Aorta (tissue), 5 donors: ENCODE results near the gene MAGED1. TPM values are rescaled to one million over a fixed set of nuclear protein-coding genes. Genes with fewer than 3 reads are reported as not detected.

Experiments used
- ATAC-seq: fragments of 200-7000 bp; cut with Tn5 transposase; one replicate; pipeline ENCODE4 v1.9.1; 2022; ENCODE audit warnings: moderate library complexity; ENCODE audit not compliant: low FRiP score
- DNase-seq, 2 donors: peaks; one replicate each; pipeline ENCODE4 v3.0.0-alpha.2; 2020
- H3K27ac ChIP-seq, 2 donors: one replicate each; pipeline ENCODE4 v1.5.1; 2013; ENCODE audit warnings: low read length in 2 of 2, mild to moderate bottlenecking in 2 of 2, moderate library complexity in 2 of 2, control low read depth in 1 of 2, inconsistent platforms in 1 of 2, low read depth in 1 of 2
- H3K27me3 ChIP-seq, 2 donors: one replicate each; pipeline ENCODE4 v1.6.1; 2013; ENCODE audit warnings: control low read depth in 1 of 2, low read length in 1 of 2, mild to moderate bottlenecking in 1 of 2, moderate library complexity in 1 of 2; ENCODE audit not compliant: insufficient read depth in 2 of 2, control insufficient read depth in 1 of 2
- H3K36me3 ChIP-seq, 2 donors: one replicate each; pipeline ENCODE4 v1.6.1; 2013; ENCODE audit warnings: control low read depth in 1 of 2, low read length in 1 of 2, mild to moderate bottlenecking in 1 of 2; ENCODE audit not compliant: insufficient read depth in 2 of 2, control insufficient read depth in 1 of 2
- H3K4me1 ChIP-seq, 2 donors: one replicate each; pipeline ENCODE4 v1.6.1; 2013; ENCODE audit warnings: low read length in 2 of 2, control low read depth in 1 of 2, mild to moderate bottlenecking in 1 of 2, moderate library complexity in 1 of 2; ENCODE audit not compliant: insufficient read depth in 2 of 2, control insufficient read depth in 1 of 2
- H3K4me3 ChIP-seq, 2 donors: one replicate each; pipeline ENCODE4 v1.5.1; 2013; ENCODE audit warnings: low read length in 2 of 2, control low read depth in 1 of 2, mild to moderate bottlenecking in 1 of 2
- H3K9me3 ChIP-seq: one replicate; pipeline ENCODE4 v1.6.1; 2013; ENCODE audit warnings: mild to moderate bottlenecking, low read length; ENCODE audit not compliant: control insufficient read depth
- WGBS, 2 donors: extraction: QIAGEN DNeasy Blood & Tissue Kit; methylation state at CpG; one replicate each; pipeline ENCODE4 v1.1.7; 2013; 5-methylcytosine and 5-hydroxymethylcytosine counted together
- intact Hi-C, 2 donors: fragments of 100-400 bp; cut with DNase I; formaldehyde crosslinking; loops; one replicate each; pipeline versions ENCODE4 v1.14.2 to v1.15.0; 2022
- polyA plus RNA-seq, 2 donors: library from polyadenylated mRNA; stranded (reverse); fragments of 200-250 nt; gene quantifications; one replicate each; pipeline ENCODE4 v1.2.3, GENCODE V29; 2013
- total RNA-seq, 2 donors: library from RNA; stranded (reverse); fragmentation: NEBNext Ultra II Directional; extraction: Animal tissue kit (Norgen Biotek cat#: 25700); gene quantifications; one replicate each; pipeline ENCODE4 v1.2.1, GENCODE V29; 2021
- donor health status: healthy with polysubstance abuse.
- donor health status: Bipolar disorder and iron deficiency.
- donor health status: DM: no; HTN: no; CAD: no.
- donor health status: DM: no; HTN: no; CAD: no.
- donor health status: DM: yes; HTN: yes; CAD: no.

MAGED1 gene
- total and polyA plus RNA-seq, 4 donors: 26.7 to 91.2 (median 70.1) TPM

- ATAC-seq (no peak), DNase-seq (no peak)
- intact Hi-C loops: no loop called here
- Histone ChIP-seq H3K4me1 (no peaks in the 10 kb centered on the region), H3K27ac (no peak overlapping the region), H3K27me3 (no peaks in the 10 kb centered on the region), H3K9me3 (no peaks in the 10 kb centered on the region), H3K36me3 (no peaks in the 10 kb centered on the region), H3K4me3 (no peak overlapping the region)
- 64 to 81% methylated on average over 1 of the region's 1 CpG for WGBS, 2 donors
Observed at GRCh38 chrX:51857159-51857733, 36.2 kb upstream of the MAGED1 start.

DNA sequence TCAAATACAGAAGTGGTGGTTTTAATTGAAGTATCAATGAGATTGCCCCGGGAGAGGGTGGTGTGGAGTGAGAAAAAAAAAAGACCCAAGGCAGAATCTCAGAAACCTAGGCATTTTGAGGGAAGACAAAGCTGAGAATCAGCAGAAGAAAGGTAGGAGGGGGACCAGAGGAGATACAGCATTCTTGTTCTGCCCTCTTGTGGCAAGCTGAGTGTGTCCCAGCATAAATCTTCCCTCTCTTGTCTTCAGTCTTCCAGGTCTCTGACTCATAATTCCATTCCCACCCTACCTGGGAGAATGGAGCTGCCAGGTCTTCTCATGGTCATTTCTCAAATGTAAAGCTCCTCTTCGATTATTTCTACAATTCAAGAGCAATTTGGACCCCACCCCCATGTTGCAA lies 32.7 kb upstream of the MAGED1 start:
- Histone ChIP-seq H3K4me3 (no peak overlapping the region), H3K27me3 (no peaks in the 10 kb centered on the region), H3K9me3 (no peaks in the 10 kb centered on the region), H3K36me3 (no peaks in the 10 kb centered on the region), H3K4me1 (no peaks in the 10 kb centered on the region), H3K27ac (no peak overlapping the region)
- intact Hi-C loops: no loop called here
- DNase-seq (no peak), ATAC-seq (no peak)
- 15 to 21% methylated on average over 2 of the region's 2 CpGs for WGBS, 2 donors

- intact Hi-C loops: no loop called here
- Histone ChIP-seq H3K9me3 (no peaks in the 10 kb centered on the region), H3K27me3 (no peaks in the 10 kb centered on the region), H3K4me1 (no peaks in the 10 kb centered on the region), H3K27ac (no peak overlapping the region), H3K4me3 (no peak overlapping the region), H3K36me3 (no peaks in the 10 kb centered on the region)
- DNase-seq (no peak), ATAC-seq (no peak)
- 90 to 95% methylated on average over 1 of the region's 1 CpG for WGBS, 2 donors
Observed at GRCh38 chrX:51862920-51863319, 30.5 kb upstream of the MAGED1 start.

DNA sequence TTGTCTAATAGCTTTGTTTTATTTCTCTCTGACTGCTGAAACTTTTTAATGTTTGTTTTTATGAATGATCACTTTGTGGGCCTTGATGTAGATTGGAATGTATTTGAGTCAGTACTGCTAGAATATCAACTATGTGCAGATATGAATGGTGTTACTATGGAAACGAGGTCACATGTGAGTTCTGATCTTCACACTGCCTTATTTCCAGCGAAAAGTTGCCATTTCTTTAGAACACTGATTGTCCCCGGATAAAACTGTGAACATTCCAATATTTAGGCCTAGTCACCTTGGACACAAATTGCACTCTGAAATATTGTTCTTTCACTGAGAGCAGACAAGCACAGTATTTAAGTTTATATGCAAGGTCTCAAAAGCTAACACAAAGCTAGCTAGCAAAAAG lies 27.2 kb upstream of the MAGED1 start:
- no peaks in the 10 kb centered on the region for H3K4me1 ChIP-seq
- H3K27me3 ChIP-seq: no peaks in the 10 kb centered on the region
- no peaks in the 10 kb centered on the region for H3K9me3 ChIP-seq
- no peak overlapping the region for H3K4me3 ChIP-seq
- 47 to 52% methylated on average over 3 of the region's 3 CpGs for WGBS, 2 donors
- no peaks in the 10 kb centered on the region for H3K36me3 ChIP-seq
- no peak overlapping the region for H3K27ac ChIP-seq
- ATAC-seq: no peak
- intact Hi-C loops: no loop called here
- no peak for DNase-seq

DNA sequence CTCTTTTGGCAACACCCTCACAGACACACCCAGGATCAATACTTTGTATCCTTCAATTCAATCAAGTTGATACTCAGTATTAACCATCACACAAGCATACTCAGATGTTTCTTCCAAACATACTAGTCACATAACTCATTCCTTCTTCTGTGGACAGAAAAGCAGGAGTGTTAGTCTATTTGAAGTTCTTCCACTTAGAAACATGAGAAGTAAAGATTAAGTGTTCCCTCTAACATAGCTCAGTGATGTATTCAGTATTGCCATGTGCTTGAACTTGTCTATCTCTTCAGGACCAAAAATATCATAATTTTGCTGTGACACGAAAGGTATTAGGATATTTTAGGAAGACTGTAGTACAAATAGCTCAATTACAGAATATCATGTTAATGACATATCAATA lies 25.8 kb upstream of the MAGED1 start:
- no peak for DNase-seq
- H3K27me3 ChIP-seq: no peaks in the 10 kb centered on the region
- H3K27ac ChIP-seq: no peak overlapping the region
- no peaks in the 10 kb centered on the region for H3K4me1 ChIP-seq
- H3K4me3 ChIP-seq: no peak overlapping the region
- WGBS, 2 donors: 73 to 96% methylated on average over 1 of the region's 1 CpG
- no peak for ATAC-seq
- intact Hi-C loops: no loop called here
- H3K9me3 ChIP-seq: no peaks in the 10 kb centered on the region
- no peaks in the 10 kb centered on the region for H3K36me3 ChIP-seq

- Histone ChIP-seq H3K36me3 (no peaks in the 10 kb centered on the region), H3K9me3 (no peaks in the 10 kb centered on the region), H3K4me3 (no peak overlapping the region), H3K4me1 (no peaks in the 10 kb centered on the region), H3K27me3 (no peaks in the 10 kb centered on the region), H3K27ac (no peak overlapping the region)
- ATAC-seq (no peak), DNase-seq (no peak)
- intact Hi-C loops: no loop called here
- 85 to 89% methylated on average over 2 of the region's 2 CpGs for WGBS, 2 donors
Observed at GRCh38 chrX:51870354-51870753, 23.1 kb upstream of the MAGED1 start.

- no peaks in the 10 kb centered on the region for H3K9me3 ChIP-seq
- no peak for ATAC-seq
- H3K27me3 ChIP-seq: no peaks in the 10 kb centered on the region
- H3K4me1 ChIP-seq: no peaks in the 10 kb centered on the region
- intact Hi-C loops: no loop called here
- H3K4me3 ChIP-seq: no peak overlapping the region
- 90 to 99% methylated on average over 1 of the region's 1 CpG for WGBS, 2 donors
- no peak for DNase-seq
- no peaks in the 10 kb centered on the region for H3K36me3 ChIP-seq
- H3K27ac ChIP-seq: no peak overlapping the region
Observed at GRCh38 chrX:51874123-51874522, 19.3 kb upstream of the MAGED1 start.

DNA sequence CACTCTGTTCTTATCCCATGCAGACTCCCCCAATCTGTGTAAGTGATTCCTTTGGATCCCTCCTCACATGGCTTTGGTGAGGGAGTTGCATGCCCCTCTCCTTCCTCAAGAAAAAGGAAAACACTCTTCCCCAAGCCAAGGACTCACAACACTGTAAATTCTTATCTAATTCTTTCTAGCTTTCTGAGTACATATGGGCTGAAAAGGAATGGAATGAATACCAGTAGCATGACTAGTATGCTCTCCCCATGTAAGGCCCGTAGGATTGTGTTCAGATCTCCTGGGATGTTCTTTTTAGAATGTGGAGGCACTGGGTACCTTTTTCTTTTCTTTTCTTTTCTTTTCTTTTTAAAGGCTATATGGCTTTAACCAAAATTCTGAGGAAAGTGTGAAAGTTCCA lies 17.0 kb upstream of the MAGED1 start:
- intact Hi-C loops: no loop called here
- ATAC-seq (no peak), DNase-seq (no peak)
- no peaks in the 10 kb centered on the region for H3K9me3 ChIP-seq
- H3K27ac ChIP-seq: no peak overlapping the region
- H3K27me3 ChIP-seq: no peaks in the 10 kb centered on the region
- WGBS, 2 donors: 7 to 20% methylated on average over 1 of the region's 1 CpG
- H3K4me3 ChIP-seq: no peak overlapping the region
- no peaks in the 10 kb centered on the region for H3K4me1 ChIP-seq
- no peaks in the 10 kb centered on the region for H3K36me3 ChIP-seq

DNA sequence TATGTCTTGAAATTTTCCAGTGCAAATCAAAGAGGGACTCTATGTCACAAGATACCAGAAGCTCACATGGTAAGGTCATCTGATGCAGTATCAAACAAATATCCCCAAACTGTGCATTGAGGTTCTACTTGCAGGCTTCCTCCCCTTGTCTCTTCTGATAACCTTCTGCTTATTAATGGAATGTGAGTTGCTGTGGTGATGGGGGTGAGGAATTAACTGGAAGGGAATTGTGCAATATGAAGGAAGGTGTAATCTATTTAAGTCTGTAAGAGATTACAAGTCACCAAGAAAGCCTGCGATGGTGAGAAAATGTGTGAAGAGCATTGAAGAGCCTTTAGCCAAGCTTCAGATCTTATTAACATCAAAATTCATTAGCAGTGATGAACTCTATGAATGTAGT lies 15.4 kb upstream of the MAGED1 start:
- WGBS, 2 donors: 98 to 100% methylated on average over 1 of the region's 1 CpG
- intact Hi-C loops: no loop called here
- H3K36me3 ChIP-seq: no peaks in the 10 kb centered on the region

More for the DNA sequence above, 15.4 kb upstream of the MAGED1 start:
- H3K9me3 ChIP-seq: no peaks in the 10 kb centered on the region
- no peak for ATAC-seq
- DNase-seq: no peak
- H3K4me1 ChIP-seq: no peaks in the 10 kb centered on the region
- H3K27ac ChIP-seq: no peak overlapping the region
- no peak overlapping the region for H3K4me3 ChIP-seq
- H3K27me3 ChIP-seq: no peaks in the 10 kb centered on the region
